Natural killer cell (primary cell): ENCODE data around the gene DDX54. TPM values are rescaled to one million over a fixed set of nuclear protein-coding genes. Genes with fewer than 3 reads are reported as not detected.

ENCODE experiments used
- ATAC-seq, 3 donors: fragments of 150-1000 bp in 2 of 3; fragments of 200-7000 bp in 1 of 3; cut with Tn5 transposase; 1 replicate in 1 of 3; 2 replicates in 2 of 3; pipeline ENCODE4 v1.10.0; 2021; ENCODE audit warnings: mild to moderate bottlenecking in 2 of 3, moderate library complexity in 2 of 3
- DNase-seq, 2 donors: peaks; one replicate each; pipeline versions ENCODE4 v3.0.0 to v3.0.0-alpha.2; 2013 to 2021; ENCODE audit warnings: mixed read lengths in 1 of 2
- H3K27ac ChIP-seq: one replicate; pipeline ENCODE4 v1.5.1; 2013; ENCODE audit warnings: mild to moderate bottlenecking, low read length
- H3K27me3 ChIP-seq: one replicate; pipeline ENCODE4 v1.6.1; 2013; ENCODE audit warnings: low read length; ENCODE audit not compliant: control insufficient read depth, insufficient read depth
- H3K36me3 ChIP-seq: one replicate; pipeline ENCODE4 v1.6.1; 2013; ENCODE audit warnings: low read length; ENCODE audit not compliant: control insufficient read depth, insufficient read depth
- H3K4me1 ChIP-seq: one replicate; pipeline ENCODE4 v1.6.1; 2013; ENCODE audit warnings: low read length; ENCODE audit not compliant: control insufficient read depth, insufficient read depth
- H3K4me3 ChIP-seq: one replicate; pipeline ENCODE4 v1.5.1; 2013; ENCODE audit warnings: low read length
- H3K9me3 ChIP-seq: one replicate; pipeline ENCODE4 v1.6.1; 2013; ENCODE audit warnings: low read length; ENCODE audit not compliant: control insufficient read depth, insufficient read depth
- H3K27ac Mint-ChIP-seq, 2 donors: one replicate each; pipeline ENCODE4 v1.8.0; 2022; ENCODE audit warnings: mild to moderate bottlenecking in 2 of 2, mixed read lengths in 2 of 2, moderate library complexity in 1 of 2
- H3K27me3 Mint-ChIP-seq, 2 donors: one replicate each; pipeline ENCODE4 v1.8.0; 2022; ENCODE audit warnings: low read depth in 2 of 2, mixed read lengths in 2 of 2
- H3K36me3 Mint-ChIP-seq: one replicate; pipeline ENCODE4 v1.8.0; 2022; ENCODE audit warnings: mixed read lengths
- H3K4me1 Mint-ChIP-seq, 2 donors: one replicate each; pipeline ENCODE4 v1.8.0; 2022; ENCODE audit warnings: mixed read lengths in 2 of 2
- H3K4me3 Mint-ChIP-seq: one replicate; pipeline ENCODE4 v1.8.0; 2022; ENCODE audit warnings: mild to moderate bottlenecking, moderate library complexity, mixed read lengths
- H3K9me3 Mint-ChIP-seq, 2 donors: one replicate each; pipeline ENCODE4 v1.8.0; 2022; ENCODE audit warnings: mixed read lengths in 2 of 2
- WGBS: methylation state at CpG from one replicate; pipeline ENCODE4 v1.1.7; 2013; ENCODE audit warnings: missing lambda C conversion rate; ENCODE audit not compliant: insufficient coverage; 5-methylcytosine and 5-hydroxymethylcytosine counted together
- intact Hi-C: fragments of 100-400 bp; cut with micrococcal nuclease; formaldehyde crosslinking; loops from one replicate; pipeline ENCODE4 v1.14.2; 2022
- total RNA-seq, 4 donors: library from RNA; stranded (reverse); fragments of 120-200 nt in 1 of 4; gene quantifications; one replicate each; pipeline versions ENCODE4 v1.2.3 to v1.2.4, GENCODE V29; 2013 to 2022
- TF ChIP-seq, protein P1 (sequence below): fragments of 200-600 bp; IDR thresholded peaks from one replicate; pipeline ENCODE4 v1.8.0; 2022; ENCODE audit warnings: antibody characterized with exemption

Gene DDX54
- total RNA-seq, 3 donors from 2014 or later (not counting 1 experiment from before 2014, with no cell fraction given), result 84.6 to 100 (median 97.1) TPM

DNA sequence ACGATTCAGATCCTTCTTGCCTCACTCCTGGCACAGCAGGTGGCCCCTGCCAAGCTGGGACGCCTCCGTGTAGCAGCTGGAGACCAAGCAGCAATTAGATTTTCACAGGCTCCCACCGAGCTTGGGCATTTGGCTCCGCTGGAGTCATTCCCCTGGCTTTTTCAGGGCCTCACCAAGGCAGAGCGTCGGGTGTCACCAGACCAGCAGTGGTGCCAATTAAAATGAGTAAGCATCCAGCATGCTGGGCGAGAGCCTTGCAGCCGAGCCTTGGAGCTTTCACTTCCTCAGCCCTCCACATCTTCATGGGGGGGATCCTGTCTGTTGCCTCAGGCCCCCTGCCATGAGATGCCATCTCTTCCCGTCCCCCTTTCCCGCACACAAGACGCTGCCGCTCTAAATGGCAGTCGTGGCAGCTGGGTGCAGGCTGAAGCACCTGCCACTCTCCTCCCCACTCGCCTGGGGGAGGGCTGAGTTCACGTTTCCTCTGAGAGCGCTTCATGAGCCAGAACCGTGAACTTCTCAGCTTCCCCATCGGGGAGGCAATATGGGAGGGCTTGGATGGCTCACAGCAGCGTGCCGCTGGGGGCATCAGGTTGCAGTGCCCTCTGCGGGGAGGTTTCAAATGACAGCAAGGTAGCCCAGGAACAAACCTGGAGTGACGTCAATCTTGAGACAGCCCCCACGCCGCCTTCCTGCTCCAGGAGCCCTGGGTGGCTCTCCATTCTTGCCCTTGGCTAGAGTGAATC, 47.7 kb upstream of the DDX54 start:
- H3K36me3 Mint-ChIP-seq, result no peaks in the 10 kb centered on the region
- ATAC-seq, result peak; percentile 89 to 94 (median 92)
- peak overlapping the region in 1 of 2 donors; percentile 65 for H3K27ac Mint-ChIP-seq
- intact Hi-C loops, result loop anchor here (5.0 kb wide), 1 partner anchor 36 kb away; no protein-coding TSS in a partner anchor
- H3K4me1 Mint-ChIP-seq, result peaks cover 12 to 19% of the 10 kb centered on the region in 2 donors
- Histone ChIP-seq H3K27ac (peak overlapping the region; percentile 55), H3K36me3 (peaks cover 11% of the 10 kb centered on the region), H3K4me3 (peak overlapping the region; percentile 15), H3K27me3 (no peaks in the 10 kb centered on the region), H3K9me3 (no peaks in the 10 kb centered on the region), H3K4me1 (peaks cover 47% of the 10 kb centered on the region)
- TF ChIP-seq, protein P1, sequence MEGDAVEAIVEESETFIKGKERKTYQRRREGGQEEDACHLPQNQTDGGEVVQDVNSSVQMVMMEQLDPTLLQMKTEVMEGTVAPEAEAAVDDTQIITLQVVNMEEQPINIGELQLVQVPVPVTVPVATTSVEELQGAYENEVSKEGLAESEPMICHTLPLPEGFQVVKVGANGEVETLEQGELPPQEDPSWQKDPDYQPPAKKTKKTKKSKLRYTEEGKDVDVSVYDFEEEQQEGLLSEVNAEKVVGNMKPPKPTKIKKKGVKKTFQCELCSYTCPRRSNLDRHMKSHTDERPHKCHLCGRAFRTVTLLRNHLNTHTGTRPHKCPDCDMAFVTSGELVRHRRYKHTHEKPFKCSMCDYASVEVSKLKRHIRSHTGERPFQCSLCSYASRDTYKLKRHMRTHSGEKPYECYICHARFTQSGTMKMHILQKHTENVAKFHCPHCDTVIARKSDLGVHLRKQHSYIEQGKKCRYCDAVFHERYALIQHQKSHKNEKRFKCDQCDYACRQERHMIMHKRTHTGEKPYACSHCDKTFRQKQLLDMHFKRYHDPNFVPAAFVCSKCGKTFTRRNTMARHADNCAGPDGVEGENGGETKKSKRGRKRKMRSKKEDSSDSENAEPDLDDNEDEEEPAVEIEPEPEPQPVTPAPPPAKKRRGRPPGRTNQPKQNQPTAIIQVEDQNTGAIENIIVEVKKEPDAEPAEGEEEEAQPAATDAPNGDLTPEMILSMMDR, result no peak
- peak; percentile 34 to 87 for DNase-seq
- WGBS, result 32% methylated on average over 25 of the region's 25 CpGs
- no peaks in the 10 kb centered on the region for H3K27me3 Mint-ChIP-seq
- H3K9me3 Mint-ChIP-seq, result no peaks in the 10 kb centered on the region
- peak overlapping the region; percentile 85 for H3K4me3 Mint-ChIP-seq

DNA sequence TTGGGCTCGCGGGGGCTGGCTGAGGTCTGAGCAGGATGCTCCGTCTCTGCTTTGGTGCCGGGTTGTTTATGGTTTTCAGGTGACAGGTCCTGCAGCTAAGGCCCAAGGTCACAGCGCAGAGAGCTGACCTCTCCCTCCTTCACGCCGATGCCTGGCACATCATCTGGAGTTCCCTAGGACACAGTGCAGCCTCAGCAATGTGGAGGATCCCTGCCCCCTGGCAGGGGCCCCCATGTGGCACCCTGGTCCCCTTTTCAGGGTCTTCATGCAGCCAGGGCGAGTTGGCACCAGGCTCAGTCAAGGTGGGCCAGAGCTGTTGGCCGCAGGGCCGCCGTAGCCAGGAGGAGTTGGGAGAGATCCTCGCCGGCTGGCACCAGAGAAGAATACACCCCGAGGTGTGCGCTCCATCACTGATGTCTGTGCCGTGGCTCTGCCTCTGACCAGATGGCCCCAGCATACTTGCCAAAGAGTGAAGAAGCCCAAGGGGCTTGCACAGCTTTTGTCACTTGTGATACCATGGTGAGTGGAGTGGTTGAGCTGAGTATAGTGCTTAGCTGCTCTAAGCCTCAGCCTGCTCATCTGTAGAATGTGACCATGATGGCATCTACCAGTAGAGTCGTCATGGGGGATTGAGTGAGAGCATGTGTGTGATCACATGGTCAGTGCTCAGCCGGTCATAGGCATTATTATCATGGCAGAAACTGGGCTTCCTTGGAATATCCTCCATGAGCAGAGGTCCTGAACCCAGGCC, 47.0 kb upstream of the DDX54 start:
- peaks cover 12 to 19% of the 10 kb centered on the region in 2 donors for H3K4me1 Mint-ChIP-seq
- peak overlapping the region; percentile 85 for H3K4me3 Mint-ChIP-seq
- peaks cover 11% of the 10 kb centered on the region for H3K36me3 ChIP-seq
- no peak overlapping the region for H3K4me3 ChIP-seq
- intact Hi-C loops, result loop anchor here (5.0 kb wide), 1 partner anchor 35 kb away; no protein-coding TSS in a partner anchor
- ATAC-seq (no peak), DNase-seq (no peak)
- no peak overlapping the region for H3K27ac Mint-ChIP-seq
- TF ChIP-seq, protein P1, result no peak
- H3K36me3 Mint-ChIP-seq, result no peaks in the 10 kb centered on the region
- 96% methylated on average over 18 of the region's 18 CpGs for WGBS
- no peaks in the 10 kb centered on the region for H3K9me3 ChIP-seq
- no peaks in the 10 kb centered on the region for H3K27me3 ChIP-seq
- no peaks in the 10 kb centered on the region for H3K27me3 Mint-ChIP-seq
- peaks cover 47% of the 10 kb centered on the region for H3K4me1 ChIP-seq
- no peaks in the 10 kb centered on the region for H3K9me3 Mint-ChIP-seq
- H3K27ac ChIP-seq, result peak overlapping the region; percentile 55

DNA sequence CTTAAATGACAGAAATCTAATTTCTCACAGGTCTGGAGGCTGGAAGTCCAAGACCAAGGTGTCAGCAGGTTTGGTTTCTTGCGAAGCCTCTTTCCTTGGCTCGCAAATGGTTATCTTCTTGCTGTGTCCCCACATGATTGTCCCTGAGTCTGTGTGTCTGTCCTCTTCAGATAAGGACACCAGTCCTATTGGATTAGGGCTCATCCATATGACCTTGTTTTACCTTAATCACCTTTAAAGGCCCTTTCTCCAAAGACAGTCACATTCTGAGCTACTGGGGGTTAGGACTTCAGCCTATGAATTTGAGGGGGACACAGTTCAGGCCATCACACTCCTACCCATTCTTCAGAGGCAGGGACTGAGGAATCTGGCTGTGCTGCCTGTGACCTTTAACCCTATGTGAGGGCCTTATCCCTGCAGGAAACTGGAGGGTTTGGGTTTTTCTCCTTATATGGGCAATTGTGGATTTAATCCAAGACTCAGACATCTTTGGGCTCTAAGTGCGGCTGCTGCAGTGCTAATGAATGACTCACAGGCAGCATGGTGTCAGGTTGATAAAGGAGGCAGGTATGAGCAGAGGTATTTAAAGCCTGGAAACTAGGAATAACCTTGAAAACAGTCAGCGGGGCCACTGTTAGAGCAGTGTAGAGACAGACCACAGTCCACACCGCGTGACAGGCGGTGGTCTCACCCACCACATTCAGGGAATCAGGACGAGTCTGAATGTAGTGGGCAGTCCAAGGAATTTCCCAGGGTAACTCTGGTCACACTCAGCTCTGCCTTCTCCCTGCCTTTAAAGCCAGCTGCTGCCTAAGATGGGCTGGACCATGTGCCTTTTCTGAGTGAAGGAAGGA, 46.2 kb upstream of the DDX54 start:
- ATAC-seq (no peak), DNase-seq (no peak)
- no peak overlapping the region for H3K4me3 Mint-ChIP-seq
- Histone ChIP-seq H3K9me3 (no peaks in the 10 kb centered on the region), H3K27ac (no peak overlapping the region), H3K27me3 (no peaks in the 10 kb centered on the region), H3K4me1 (peaks cover 46% of the 10 kb centered on the region), H3K4me3 (no peak overlapping the region), H3K36me3 (peaks cover 11% of the 10 kb centered on the region)
- no peaks in the 10 kb centered on the region for H3K36me3 Mint-ChIP-seq
- TF ChIP-seq, protein P1, result no peak
- H3K4me1 Mint-ChIP-seq, result peaks cover 12 to 19% of the 10 kb centered on the region in 2 donors
- no peak overlapping the region for H3K27ac Mint-ChIP-seq
- 84% methylated on average over 8 of the region's 8 CpGs for WGBS
- no peaks in the 10 kb centered on the region for H3K9me3 Mint-ChIP-seq
- H3K27me3 Mint-ChIP-seq, result no peaks in the 10 kb centered on the region
- intact Hi-C loops, result loop anchor here (5.0 kb wide), 1 partner anchor 34 kb away; no protein-coding TSS in a partner anchor
